Neural cell (in vitro differentiated cells): ENCODE results near the gene GALNT16. TPM values are rescaled to one million over a fixed set of nuclear protein-coding genes. Genes with fewer than 3 reads are reported as not detected.

Experiments used
- H2AFZ ChIP-seq: fragments of 200-600, 300-800 bp; sonication (generic), shearing (Covaris generic); 2 replicates; pipeline ENCODE4 v1.6.0; 2014; ENCODE audit warnings: low read depth, mild to moderate bottlenecking, antibody characterized with exemption, low read length, moderate library complexity
- H3F3A ChIP-seq: fragments of 200-600 bp; shearing (Covaris generic); 2 replicates; pipeline ENCODE4 v1.6.1; 2016; ENCODE audit warnings: mild to moderate bottlenecking, moderate library complexity, mixed read lengths, antibody characterized with exemption, low read length; ENCODE audit not compliant: insufficient read depth, poor library complexity, severe bottlenecking
- H3K27ac ChIP-seq: fragments of 200-600, 300-800 bp; sonication (generic), shearing (Covaris generic); 2 replicates; pipeline ENCODE4 v1.5.1; 2014; ENCODE audit warnings: mild to moderate bottlenecking, low read length, moderate library complexity
- H3K27me3 ChIP-seq: fragments of 300-800, 200-600 bp; sonication (generic), shearing (Covaris generic); 2 replicates; pipeline ENCODE4 v1.6.0; 2014; ENCODE audit warnings: mild to moderate bottlenecking, low read depth, low read length, moderate library complexity; ENCODE audit not compliant: insufficient read depth
- H3K36me3 ChIP-seq: fragments of 300-800, 200-600 bp; sonication (generic), shearing (Covaris generic); 2 replicates; pipeline ENCODE4 v1.5.1; 2014; ENCODE audit warnings: mild to moderate bottlenecking, antibody characterized with exemption, low read length, moderate library complexity; ENCODE audit not compliant: insufficient read depth
- H3K4me2 ChIP-seq: fragments of 300-800, 200-600 bp; sonication (generic), shearing (Covaris generic); 2 replicates; pipeline ENCODE4 v1.6.0; 2014; ENCODE audit warnings: mild to moderate bottlenecking, low read length
- H3K4me3 ChIP-seq: fragments of 300-800, 200-600 bp; sonication (generic), shearing (Covaris generic); 2 replicates; pipeline ENCODE4 v1.5.1; 2014; ENCODE audit warnings: mild to moderate bottlenecking, low read length, moderate library complexity
- H3K79me2 ChIP-seq: fragments of 200-600 bp; shearing (Covaris generic); replicated peaks from 2 replicates; pipeline ENCODE4 v1.6.0; 2014; ENCODE audit warnings: mild to moderate bottlenecking, low read length, moderate library complexity; ENCODE audit not compliant: insufficient read depth
- H3K9ac ChIP-seq: fragments of 300-800, 200-600 bp; sonication (generic), shearing (Covaris generic); 2 replicates; pipeline ENCODE4 v1.6.1; 2016; ENCODE audit warnings: mild to moderate bottlenecking, low read length, mixed read lengths
- H3K9me2 ChIP-seq: fragments of 200-600 bp; shearing (Covaris generic); 2 replicates; pipeline ENCODE4 v1.6.1; 2016; ENCODE audit warnings: mild to moderate bottlenecking, low read length, mixed read lengths; ENCODE audit not compliant: insufficient read depth
- H3K9me3 ChIP-seq: fragments of 200-600, 300-800 bp; sonication (generic), shearing (Covaris generic); 2 replicates; pipeline ENCODE4 v1.6.1; 2016; ENCODE audit warnings: mild to moderate bottlenecking, mixed run types, low read length, moderate library complexity, mixed read lengths
- H4K20me1 ChIP-seq: fragments of 200-600 bp; shearing (Covaris generic); 2 replicates; pipeline ENCODE4 v1.6.1; 2016; ENCODE audit warnings: mild to moderate bottlenecking, mixed run types; ENCODE audit not compliant: insufficient read depth
- CTCF ChIP-seq: fragments of 450-650 bp; IDR thresholded peaks from 2 replicates; pipeline ENCODE4 v1.5.1; 2014; ENCODE audit warnings: antibody characterized with exemption, mild to moderate bottlenecking, moderate library complexity; ENCODE audit not compliant: poor library complexity, severe bottlenecking
- EP300 ChIP-seq: fragments of 450-650 bp; conservative IDR thresholded peaks from 2 replicates; pipeline ENCODE4 v1.6.1; 2014; ENCODE audit warnings: antibody characterized with exemption, mild to moderate bottlenecking, moderate library complexity; ENCODE audit not compliant: poor library complexity, severe bottlenecking
- EZH2 ChIP-seq: fragments of 200-600, 300-800 bp; shearing (Covaris generic), sonication (generic); IDR thresholded peaks from 2 replicates; pipeline ENCODE4 v1.6.1; 2014; ENCODE audit warnings: antibody characterized with exemption, low read length, borderline replicate concordance, mild to moderate bottlenecking; ENCODE audit not compliant: insufficient read depth, poor library complexity, severe bottlenecking
- MXI1 ChIP-seq: fragments of 450-650 bp; conservative IDR thresholded peaks from 2 replicates; pipeline ENCODE4 v1.6.1; 2014; ENCODE audit warnings: antibody characterized with exemption, mild to moderate bottlenecking; ENCODE audit not compliant: poor library complexity, severe bottlenecking
- POLR2AphosphoS5 ChIP-seq: IDR thresholded peaks from 2 replicates; pipeline ENCODE4 v1.6.1; 2012
- RAD21 ChIP-seq: fragments of 450-650 bp; conservative IDR thresholded peaks from 2 replicates; pipeline ENCODE4 v1.6.1; 2014; ENCODE audit warnings: antibody characterized with exemption, mild to moderate bottlenecking, moderate library complexity
- SMC3 ChIP-seq: fragments of 450-650 bp; conservative IDR thresholded peaks from 2 replicates; pipeline ENCODE4 v1.6.1; 2014; ENCODE audit warnings: antibody characterized with exemption, mild to moderate bottlenecking, moderate library complexity; ENCODE audit not compliant: poor library complexity
- TAF1 ChIP-seq: IDR thresholded peaks from 2 replicates; pipeline ENCODE4 v1.6.1; 2012; ENCODE audit warnings: low read depth
- polyA plus RNA-seq: library from polyadenylated mRNA; depleted of rRNA; stranded (reverse); fragments of >200 nt; gene quantifications from 2 replicates; pipeline ENCODE4 v1.2.3, GENCODE V29; 2014
- TF ChIP-seq, protein P1 (sequence below): IDR thresholded peaks from 2 replicates; pipeline ENCODE4 v1.6.1; 2012; ENCODE audit warnings: borderline replicate concordance

Gene GALNT16
- polyA plus RNA-seq, 1 donor from 2014 or later, result 23.8 TPM

DNA sequence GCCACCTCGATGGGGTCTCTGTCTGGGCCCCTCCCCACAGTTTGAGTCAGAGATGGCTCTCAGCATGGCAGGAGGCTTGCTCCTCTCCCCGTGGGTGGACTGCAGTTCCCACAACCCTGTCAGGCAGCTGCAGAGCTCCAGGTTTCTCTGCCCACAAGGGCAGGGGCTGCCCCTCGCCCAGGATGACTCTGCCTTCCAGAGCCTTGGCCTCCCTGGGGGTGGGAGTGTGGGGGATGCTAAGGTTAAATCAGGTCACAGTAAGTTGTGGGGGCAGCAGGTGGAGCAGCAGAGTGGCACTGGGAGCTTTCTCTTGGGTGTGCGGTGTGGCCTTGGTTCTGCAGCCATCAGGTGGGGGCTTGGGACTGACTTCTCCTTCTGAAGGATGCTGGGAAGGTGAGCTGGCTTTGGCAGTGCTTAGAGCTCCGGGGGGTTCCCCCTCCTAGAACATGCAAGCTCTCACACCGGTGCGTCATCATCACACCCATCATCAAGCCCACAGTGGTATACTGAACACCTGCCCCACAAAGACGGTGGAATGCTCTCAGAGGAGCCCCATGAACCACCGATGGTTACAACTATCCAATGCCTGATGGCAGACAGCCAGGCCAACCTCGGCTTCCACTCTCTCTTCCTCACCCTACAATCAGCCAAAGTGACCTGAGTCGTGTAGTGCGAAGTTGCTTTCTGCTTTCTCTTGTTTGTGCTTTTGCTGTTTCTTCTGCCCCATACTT, 98.4 kb downstream of the GALNT16 start:
- H3K27ac ChIP-seq, result no peak overlapping the region
- TF ChIP-seq RAD21 (no peak), SMC3 (no peak), CTCF (no peak), MXI1 (no peak), EZH2 (no peak), TAF1 (no peak), POLR2AphosphoS5 (no peak), EP300 (no peak)
- TF ChIP-seq, protein P1, sequence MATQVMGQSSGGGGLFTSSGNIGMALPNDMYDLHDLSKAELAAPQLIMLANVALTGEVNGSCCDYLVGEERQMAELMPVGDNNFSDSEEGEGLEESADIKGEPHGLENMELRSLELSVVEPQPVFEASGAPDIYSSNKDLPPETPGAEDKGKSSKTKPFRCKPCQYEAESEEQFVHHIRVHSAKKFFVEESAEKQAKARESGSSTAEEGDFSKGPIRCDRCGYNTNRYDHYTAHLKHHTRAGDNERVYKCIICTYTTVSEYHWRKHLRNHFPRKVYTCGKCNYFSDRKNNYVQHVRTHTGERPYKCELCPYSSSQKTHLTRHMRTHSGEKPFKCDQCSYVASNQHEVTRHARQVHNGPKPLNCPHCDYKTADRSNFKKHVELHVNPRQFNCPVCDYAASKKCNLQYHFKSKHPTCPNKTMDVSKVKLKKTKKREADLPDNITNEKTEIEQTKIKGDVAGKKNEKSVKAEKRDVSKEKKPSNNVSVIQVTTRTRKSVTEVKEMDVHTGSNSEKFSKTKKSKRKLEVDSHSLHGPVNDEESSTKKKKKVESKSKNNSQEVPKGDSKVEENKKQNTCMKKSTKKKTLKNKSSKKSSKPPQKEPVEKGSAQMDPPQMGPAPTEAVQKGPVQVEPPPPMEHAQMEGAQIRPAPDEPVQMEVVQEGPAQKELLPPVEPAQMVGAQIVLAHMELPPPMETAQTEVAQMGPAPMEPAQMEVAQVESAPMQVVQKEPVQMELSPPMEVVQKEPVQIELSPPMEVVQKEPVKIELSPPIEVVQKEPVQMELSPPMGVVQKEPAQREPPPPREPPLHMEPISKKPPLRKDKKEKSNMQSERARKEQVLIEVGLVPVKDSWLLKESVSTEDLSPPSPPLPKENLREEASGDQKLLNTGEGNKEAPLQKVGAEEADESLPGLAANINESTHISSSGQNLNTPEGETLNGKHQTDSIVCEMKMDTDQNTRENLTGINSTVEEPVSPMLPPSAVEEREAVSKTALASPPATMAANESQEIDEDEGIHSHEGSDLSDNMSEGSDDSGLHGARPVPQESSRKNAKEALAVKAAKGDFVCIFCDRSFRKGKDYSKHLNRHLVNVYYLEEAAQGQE, result no peak

GRCh38 chr14:69358966-69359365, 99.0 kb downstream of the GALNT16 start:
- Histone ChIP-seq H3K4me2 (no peak overlapping the region), H4K20me1 (no peaks in the 10 kb centered on the region), H3K9ac (no peak overlapping the region), H3F3A (no peaks in the 10 kb centered on the region), H2AFZ (no peak overlapping the region), H3K9me2 (no peaks in the 10 kb centered on the region), H3K27ac (no peak overlapping the region), H3K36me3 (no peaks in the 10 kb centered on the region), H3K4me3 (no peak overlapping the region), H3K79me2 (no peaks in the 10 kb centered on the region), H3K9me3 (no peaks in the 10 kb centered on the region), H3K27me3 (no peaks in the 10 kb centered on the region)
- TF ChIP-seq, protein P1, result no peak
- TF ChIP-seq TAF1, result no peak
- TF ChIP-seq EZH2, result no peak
- no peak for TF ChIP-seq RAD21
- no peak for TF ChIP-seq POLR2AphosphoS5
- no peak for TF ChIP-seq MXI1
- no peak for TF ChIP-seq CTCF
- no peak for TF ChIP-seq EP300

More for the DNA sequence above, 98.4 kb downstream of the GALNT16 start:
- Histone ChIP-seq H3K4me3 (no peak overlapping the region), H4K20me1 (no peaks in the 10 kb centered on the region), H3K27me3 (no peaks in the 10 kb centered on the region), H3K79me2 (no peaks in the 10 kb centered on the region), H3K36me3 (no peaks in the 10 kb centered on the region), H3K9me3 (no peaks in the 10 kb centered on the region), H2AFZ (no peak overlapping the region), H3F3A (no peaks in the 10 kb centered on the region), H3K9ac (no peak overlapping the region), H3K4me2 (no peak overlapping the region), H3K9me2 (no peaks in the 10 kb centered on the region)
